ES-I3 (cell line): ENCODE measurements around the gene CDK10.
"Not testable (repeated sequence)": the region's sequence is repeated elsewhere in the genome, so short reads cannot be mapped to it uniquely, and the experiment has no call there.

Experiments used
- H3K36me3 ChIP-seq: 2 replicates; pipeline ENCODE4 v1.6.1; 2013; ENCODE audit warnings: mild to moderate bottlenecking, low read length, control low read depth, moderate library complexity; ENCODE audit not compliant: insufficient read depth
- H3K4me1 ChIP-seq: 2 replicates; pipeline ENCODE4 v1.6.1; 2013; ENCODE audit warnings: mild to moderate bottlenecking, control low read depth, low read length; ENCODE audit not compliant: insufficient read depth
- H3K9ac ChIP-seq: 2 replicates; pipeline ENCODE4 v1.6.1; 2013; ENCODE audit warnings: low read depth, mild to moderate bottlenecking, low read length, moderate library complexity
- H3K9me3 ChIP-seq: 2 replicates; pipeline ENCODE4 v1.6.1; 2013; ENCODE audit warnings: mild to moderate bottlenecking, low read length, moderate library complexity; ENCODE audit not compliant: control insufficient read depth, insufficient read depth

The CDK10 gene

GRCh38 chr16:89687092-89687940, 827 bp downstream of the CDK10 start:
- peak overlapping the region; percentile 60 for H3K9ac ChIP-seq
- no peaks in the 10 kb centered on the region for H3K4me1 ChIP-seq
- H3K36me3 ChIP-seq, result no peaks in the 10 kb centered on the region
- H3K9me3 ChIP-seq, result peaks cover 6% of the 10 kb centered on the region

GRCh38 chr16:89688395-89688794, 1.9 kb downstream of the CDK10 start:
- no peaks in the 10 kb centered on the region for H3K4me1 ChIP-seq
- H3K9ac ChIP-seq, result no peak overlapping the region
- H3K9me3 ChIP-seq, result peaks cover 5% of the 10 kb centered on the region; the same call in 1 of the 2 replicates
- H3K36me3 ChIP-seq, result no peaks in the 10 kb centered on the region

GRCh38 chr16:89689142-89689541, 2.7 kb downstream of the CDK10 start:
- H3K36me3 ChIP-seq, result no peaks in the 10 kb centered on the region
- H3K4me1 ChIP-seq, result no peaks in the 10 kb centered on the region
- no peak overlapping the region for H3K9ac ChIP-seq
- peaks cover 5% of the 10 kb centered on the region; the same call in 1 of the 2 replicates for H3K9me3 ChIP-seq

- not testable (repeated sequence) for H3K9ac ChIP-seq, H3K9me3 ChIP-seq, H3K4me1 ChIP-seq, H3K36me3 ChIP-seq
These were observed 3.1 kb downstream of the CDK10 start for GRCh38 chr16:89689621-89690020.

GRCh38 chr16:89690392-89690901, 4.0 kb downstream of the CDK10 start:
- no peaks in the 10 kb centered on the region for H3K4me1 ChIP-seq
- no peak overlapping the region for H3K9ac ChIP-seq
- peaks cover 3% of the 10 kb centered on the region; the same call in 1 of the 2 replicates for H3K9me3 ChIP-seq
- no peaks in the 10 kb centered on the region for H3K36me3 ChIP-seq

- H3K36me3 ChIP-seq, result no peaks in the 10 kb centered on the region
- no peaks in the 10 kb centered on the region for H3K4me1 ChIP-seq
- no peaks in the 10 kb centered on the region for H3K9me3 ChIP-seq
- H3K9ac ChIP-seq, result no peak overlapping the region
These were observed 4.9 kb downstream of the CDK10 start for GRCh38 chr16:89691231-89691985.

GRCh38 chr16:89691986-89692569, 5.6 kb downstream of the CDK10 start:
- H3K36me3 ChIP-seq, result no peaks in the 10 kb centered on the region
- no peaks in the 10 kb centered on the region for H3K9me3 ChIP-seq
- no peaks in the 10 kb centered on the region for H3K4me1 ChIP-seq
- H3K9ac ChIP-seq, result no peak overlapping the region

- Histone ChIP-seq H3K4me1 (no peaks in the 10 kb centered on the region), H3K9me3 (no peaks in the 10 kb centered on the region), H3K36me3 (no peaks in the 10 kb centered on the region), H3K9ac (no peak overlapping the region)
These were observed 6.8 kb downstream of the CDK10 start for GRCh38 chr16:89693289-89693731.

GRCh38 chr16:89693931-89694783, 7.7 kb downstream of the CDK10 start:
- Histone ChIP-seq H3K36me3 (no peaks in the 10 kb centered on the region), H3K9me3 (no peaks in the 10 kb centered on the region), H3K4me1 (no peaks in the 10 kb centered on the region), H3K9ac (no peak overlapping the region)

GRCh38 chr16:89694784-89695085, 8.2 kb downstream of the CDK10 start:
- H3K9ac ChIP-seq, result peak overlapping the region; percentile 30; the same call in 1 of the 2 replicates
- not testable (repeated sequence) for H3K36me3 ChIP-seq, H3K9me3 ChIP-seq, H3K4me1 ChIP-seq

GRCh38 chr16:89695086-89695874, 8.8 kb downstream of the CDK10 start:
- Histone ChIP-seq H3K4me1 (no peaks in the 10 kb centered on the region; the same call in 1 of the 2 replicates), H3K36me3 (no peaks in the 10 kb centered on the region), H3K9me3 (no peaks in the 10 kb centered on the region), H3K9ac (peak overlapping the region; percentile 30; the same call in 1 of the 2 replicates)

GRCh38 chr16:89695875-89696669, 9.6 kb downstream of the CDK10 start:
- Histone ChIP-seq H3K4me1 (no peaks in the 10 kb centered on the region; the same call in 1 of the 2 replicates), H3K9ac (no peak overlapping the region)

More at GRCh38 chr16:89695875-89696669, 9.6 kb downstream of the CDK10 start:
- Histone ChIP-seq H3K36me3 (no peaks in the 10 kb centered on the region), H3K9me3 (no peaks in the 10 kb centered on the region)
